HG03064 (cell line): Measurements from ENCODE around the gene LRRC45.

Experiments
- ATAC-seq: cut with Tn5 transposase; IDR thresholded peaks from one replicate; pipeline ENCODE4 v1.9.1; 2021; ENCODE audit warnings: low read depth; ENCODE audit not compliant: unreplicated experiment

LRRC45 gene

GRCh38 chr17:82006468-82007227 lies 16.5 kb upstream of the LRRC45 start:
- no peak for ATAC-seq

- ATAC-seq = no peak
These were observed 15.9 kb upstream of the LRRC45 start for GRCh38 chr17:82007228-82007494.

GRCh38 chr17:82007495-82008257 lies 15.4 kb upstream of the LRRC45 start:
- ATAC-seq = no peak

GRCh38 chr17:82008258-82008940 lies 14.7 kb upstream of the LRRC45 start:
- no peak for ATAC-seq

- ATAC-seq = no peak
These were observed 14.1 kb upstream of the LRRC45 start for GRCh38 chr17:82008941-82009405.

GRCh38 chr17:82009413-82009812 lies 13.7 kb upstream of the LRRC45 start:
- ATAC-seq = no peak

GRCh38 chr17:82010575-82011525 lies 12.3 kb upstream of the LRRC45 start:
- ATAC-seq = no peak

GRCh38 chr17:82011617-82012187 lies 11.4 kb upstream of the LRRC45 start:
- ATAC-seq = no peak

GRCh38 chr17:82012261-82012639 lies 10.9 kb upstream of the LRRC45 start:
- ATAC-seq = no peak

- ATAC-seq = no peak
These were observed 10.3 kb upstream of the LRRC45 start for GRCh38 chr17:82012640-82013295.

GRCh38 chr17:82013341-82013740 lies 9.8 kb upstream of the LRRC45 start:
- ATAC-seq = no peak

GRCh38 chr17:82013772-82014321 lies 9.3 kb upstream of the LRRC45 start:
- no peak for ATAC-seq

GRCh38 chr17:82014432-82014831 lies 8.7 kb upstream of the LRRC45 start:
- ATAC-seq = no peak

- ATAC-seq = no peak
These were observed 8.2 kb upstream of the LRRC45 start for GRCh38 chr17:82014971-82015310.

GRCh38 chr17:82015311-82015971 lies 7.7 kb upstream of the LRRC45 start:
- no peak for ATAC-seq

- no peak for ATAC-seq
These were observed 6.8 kb upstream of the LRRC45 start for GRCh38 chr17:82016061-82016874.

- no peak for ATAC-seq
These were observed 6.1 kb upstream of the LRRC45 start for GRCh38 chr17:82016875-82017459.
